H54 (cell line): ENCODE data around the gene RBL2.
"Not testable (repeated sequence)": the region's sequence is repeated elsewhere in the genome, so short reads cannot be mapped to it uniquely, and the experiment has no call there.

Source experiments
- DNase-seq: peaks from one replicate; pipeline ENCODE4 v3.0.0; 2011; ENCODE audit warnings: low spot score, mixed read lengths; ENCODE audit not compliant: insufficient read length
- FAIRE-seq: peaks from 3 replicates; lab custom pipeline; 2011; peaks lifted over from hg19 to GRCh38; lab: Jason Lieb, UNC
- POLR2A ChIP-seq: IDR thresholded peaks from 2 replicates; pipeline ENCODE4 v1.6.1; 2011; ENCODE audit warnings: low read depth, mild to moderate bottlenecking, low read length

Gene RBL2

GRCh38 chr16:53503991-53504663, 69.9 kb downstream of the RBL2 start:
- TF ChIP-seq POLR2A, result no peak
- FAIRE-seq (no peak), DNase-seq (no peak)

- no peak for FAIRE-seq
- no peak for DNase-seq
- no peak for TF ChIP-seq POLR2A
These were observed 70.4 kb downstream of the RBL2 start for GRCh38 chr16:53504665-53505064.

DNA sequence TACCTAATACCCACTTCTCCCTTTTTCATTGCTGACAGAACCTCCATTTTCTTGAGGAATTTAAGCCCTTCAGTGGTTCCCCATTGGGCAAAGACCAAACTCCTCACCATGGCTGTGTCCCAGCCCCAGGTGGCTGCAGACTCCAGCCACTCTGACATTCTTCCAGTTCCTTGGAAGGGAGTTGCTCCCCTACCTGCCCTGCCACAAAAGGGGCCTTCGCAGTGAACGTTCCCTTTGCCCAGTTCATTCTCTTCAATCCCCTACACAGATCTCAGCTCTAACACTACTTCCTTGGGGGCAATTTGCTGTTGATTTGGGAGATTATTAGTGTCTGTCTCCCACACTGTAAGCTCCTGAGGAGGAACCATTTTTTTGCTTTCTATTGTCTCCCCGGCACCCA, 72.0 kb downstream of the RBL2 start:
- DNase-seq (no peak), FAIRE-seq (no peak)
- TF ChIP-seq POLR2A, result no peak

GRCh38 chr16:53507464-53508179, 73.4 kb downstream of the RBL2 start:
- no peak for TF ChIP-seq POLR2A
- FAIRE-seq, result no peak
- no peak for DNase-seq

GRCh38 chr16:53509906-53510703, 75.8 kb downstream of the RBL2 start:
- no peak for TF ChIP-seq POLR2A
- DNase-seq (peak; percentile 67), FAIRE-seq (no peak)

GRCh38 chr16:53510704-53511070, 76.4 kb downstream of the RBL2 start:
- FAIRE-seq (no peak), DNase-seq (no peak)
- TF ChIP-seq POLR2A, result no peak

- DNase-seq (no peak), FAIRE-seq (no peak)
- no peak for TF ChIP-seq POLR2A
These were observed 76.8 kb downstream of the RBL2 start for GRCh38 chr16:53511084-53511402.

GRCh38 chr16:53511403-53512280, 77.4 kb downstream of the RBL2 start:
- DNase-seq, result no peak
- FAIRE-seq, result no peak
- TF ChIP-seq POLR2A, result no peak

DNA sequence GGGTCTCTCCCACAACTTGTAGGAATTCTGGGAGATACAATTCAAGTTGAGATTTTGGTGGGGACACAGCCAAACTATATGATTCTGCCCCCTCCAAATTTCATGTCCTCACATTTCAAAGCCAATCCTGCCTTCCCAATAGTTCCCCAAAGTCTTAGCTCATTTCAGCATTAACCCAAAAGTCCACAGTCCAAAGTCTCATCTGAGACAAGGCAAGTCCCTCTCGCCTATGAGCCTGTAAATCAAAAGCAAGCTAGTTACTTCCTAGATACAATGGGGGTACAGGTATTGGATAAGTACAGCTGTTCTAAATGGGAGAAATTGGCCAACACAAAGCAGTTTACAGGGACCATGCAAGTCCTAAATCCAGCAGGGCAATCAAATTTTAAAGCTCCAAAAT, 78.5 kb downstream of the RBL2 start:
- DNase-seq, FAIRE-seq: not testable (repeated sequence)

DNA sequence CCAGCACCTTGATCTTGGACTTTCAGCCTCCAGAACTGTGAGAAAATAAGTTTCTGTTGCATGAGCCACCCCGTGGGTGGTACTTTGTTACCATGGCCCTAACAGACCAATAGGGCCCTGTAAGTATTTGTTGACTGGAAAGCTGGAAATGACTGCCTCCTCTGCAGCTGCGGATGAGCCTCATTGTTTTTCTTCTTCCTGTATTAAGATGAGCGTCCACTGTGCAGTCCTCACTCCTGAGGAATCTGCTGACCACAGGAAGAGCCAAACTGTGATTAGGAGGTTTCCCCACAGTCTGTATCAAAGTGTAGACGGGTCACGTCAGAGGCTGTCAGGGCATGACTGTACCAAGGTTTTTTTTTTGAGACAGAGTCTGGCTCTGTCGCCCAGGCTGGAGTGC, 81.0 kb downstream of the RBL2 start:
- no peak for FAIRE-seq
- no peak for DNase-seq
- TF ChIP-seq POLR2A, result no peak

DNA sequence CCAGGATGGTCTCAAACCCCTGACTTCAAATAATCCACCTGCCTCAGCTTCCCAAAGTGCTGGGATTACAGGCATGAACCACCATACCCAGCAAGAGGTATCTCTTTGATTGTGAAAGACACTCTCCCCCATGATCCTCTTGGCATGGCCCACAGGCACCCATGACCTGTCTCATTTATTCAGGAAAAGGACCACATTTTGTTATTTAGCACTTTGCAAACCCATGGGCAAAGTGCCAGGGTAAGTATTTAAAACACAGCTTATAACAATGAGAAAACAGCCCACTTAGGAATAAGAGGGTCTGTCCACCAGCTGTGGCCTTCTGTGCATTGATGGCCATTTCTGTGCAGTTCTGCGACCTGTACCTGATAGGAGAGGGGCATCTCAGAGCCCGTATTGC, 81.5 kb downstream of the RBL2 start:
- DNase-seq (no peak), FAIRE-seq (no peak)
- no peak for TF ChIP-seq POLR2A

GRCh38 chr16:53517851-53518250, 83.6 kb downstream of the RBL2 start:
- DNase-seq (no peak), FAIRE-seq (no peak)
- TF ChIP-seq POLR2A, result no peak

GRCh38 chr16:53518550-53519416, 84.5 kb downstream of the RBL2 start:
- DNase-seq (no peak), FAIRE-seq (no peak)
- TF ChIP-seq POLR2A, result no peak
